HCT116 (cell line): ENCODE measurements around the gene CSN1S1.

ENCODE experiments used
- CEBPB ChIP-seq: IDR thresholded peaks from 2 replicates; pipeline ENCODE4 v1.6.1; 2012; ENCODE audit warnings: low read depth
- CTCF ChIP-seq, 3 experiments: fragments of 200-600 bp in 1 of 3; sonication (generic) in 1 of 3; IDR thresholded peaks in 2 of 3; conservative IDR thresholded peaks in 1 of 3; 2 replicates each; pipeline ENCODE4 v1.5.1; 2012 to 2017; ENCODE audit warnings: low read depth in 2 of 3, low read length in 2 of 3, antibody characterized with exemption in 1 of 3, borderline replicate concordance in 1 of 3, control low read depth in 1 of 3, mild to moderate bottlenecking in 1 of 3, mixed read lengths in 1 of 3, mixed run types in 1 of 3, moderate library complexity in 1 of 3; ENCODE audit not compliant: insufficient read depth in 1 of 3
- EZH2 ChIP-seq: fragments of 200-600 bp; sonication (generic); IDR thresholded peaks from 2 replicates; pipeline ENCODE4 v1.6.1; 2017; ENCODE audit warnings: antibody characterized with exemption, mixed run types
- EZH2phosphoT487 ChIP-seq: fragments of 200-600 bp; IDR thresholded peaks from 2 replicates; pipeline ENCODE4 v1.6.1; 2018; ENCODE audit warnings: antibody characterized with exemption, borderline replicate concordance
- JUND ChIP-seq: IDR thresholded peaks from 2 replicates; pipeline ENCODE4 v1.6.1; 2012
- POLR2A ChIP-seq: IDR thresholded peaks from 2 replicates; pipeline ENCODE4 v1.7.0; 2011; ENCODE audit warnings: borderline replicate concordance; ENCODE audit not compliant: insufficient read depth, insufficient read length; ENCODE audit errors: extremely low read depth
- POLR2AphosphoS5 ChIP-seq: IDR thresholded peaks from 2 replicates; pipeline ENCODE4 v1.6.1; 2011; ENCODE audit warnings: mild to moderate bottlenecking, low read depth, low read length, moderate library complexity
- YY1 ChIP-seq: IDR thresholded peaks from 2 replicates; pipeline ENCODE4 v1.6.1; 2011; ENCODE audit warnings: low read length, low read depth, moderate library complexity, mild to moderate bottlenecking; ENCODE audit not compliant: insufficient replicate concordance; ENCODE audit errors: extremely low read depth
- ZNF274 ChIP-seq: fragments of 200-500 bp; sonication (Bioruptor generic); IDR thresholded peaks from 2 replicates; pipeline ENCODE4 v1.6.1; 2014; ENCODE audit warnings: mild to moderate bottlenecking, low read depth, low read length, inconsistent platforms

- no peak for TF ChIP-seq CEBPB
- peak; percentile 47 to 54 (median 51); a peak in 5 of 6 replicates for TF ChIP-seq CTCF (IDR thresholded peaks at IDR 0.05 in 2 of 3, conservative IDR thresholded peaks at IDR 0.05 in 1 of 3; ENCODE audit: borderline replicate concordance in 1 of 3, insufficient read depth in 1 of 3, low read depth in 2 of 3, low read length in 2 of 3)
- no peak for TF ChIP-seq POLR2A
- TF ChIP-seq EZH2 = no peak
- no peak for TF ChIP-seq YY1
- TF ChIP-seq EZH2phosphoT487 = no peak
- TF ChIP-seq ZNF274 = no peak
- no peak for TF ChIP-seq JUND
- TF ChIP-seq POLR2AphosphoS5 = no peak
Measured at GRCh38 chr4:69896530-69897116, 34.2 kb upstream of the CSN1S1 start.
